ENCODE results near the gene TTLL5.

TTLL5 gene

DNA sequence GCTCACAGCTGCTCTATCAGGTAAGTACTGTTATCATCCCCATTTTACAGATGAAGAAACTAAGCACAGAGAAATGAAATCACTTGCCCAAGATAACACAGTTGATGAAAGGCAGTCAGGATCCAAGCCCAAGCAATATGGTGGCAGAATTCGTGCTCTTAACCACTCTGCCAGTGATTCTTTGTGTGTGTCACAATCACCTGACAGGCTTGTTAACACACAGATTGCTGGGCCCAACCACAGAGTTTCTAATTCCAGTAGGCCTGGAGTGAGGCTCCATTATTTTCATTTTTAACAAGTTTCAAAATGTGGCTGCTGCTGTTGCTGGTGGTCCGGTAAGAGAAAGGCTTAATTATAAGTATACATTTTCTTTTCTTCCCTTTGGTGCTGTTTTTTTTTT is 186.5 kb downstream of the TTLL5 start:
- Histone ChIP-seq H3K4me1 (ENCODE audit: control insufficient read depth, low read length) (no peaks in the 10 kb centered on the region), H3K36me3 (ENCODE audit: control insufficient read depth, low read length) (no peaks in the 10 kb centered on the region), H3K9me3 (ENCODE audit: control insufficient read depth, insufficient read depth, low read length) (no peaks in the 10 kb centered on the region), H3K79me2 (ENCODE audit: control insufficient read depth, low read length) (no peaks in the 10 kb centered on the region), H3K4me2 (ENCODE audit: low read length) (no peak overlapping the region), H3K27ac (ENCODE audit: low read depth, low read length) (no peak overlapping the region), H3K9me2 (replicated peaks; ENCODE audit: control insufficient read depth, low read length) (no peaks in the 10 kb centered on the region), H3F3A (ENCODE audit: control insufficient read depth, insufficient read depth) (no peaks in the 10 kb centered on the region), H3K27me3 (ENCODE audit: control insufficient read depth, low read length) (no peaks in the 10 kb centered on the region), H4K20me1 (ENCODE audit: control insufficient read depth, insufficient read depth, low read depth, low read length) (no peaks in the 10 kb centered on the region), H3K4me3 (ENCODE audit: low read length) (no peak overlapping the region)
- TF ChIP-seq EZH2phosphoT487 (IDR thresholded peaks at IDR 0.05; ENCODE audit: borderline replicate concordance, low read length) = no peak
- TF ChIP-seq CTCF (IDR thresholded peaks at IDR 0.05; ENCODE audit: low read depth, low read length, poor library complexity, severe bottlenecking) = no peak

GRCh38 chr14:75848167-75848913 is 187.3 kb downstream of the TTLL5 start:
- H3K4me3 ChIP-seq (ENCODE audit: low read length) = no peak overlapping the region
- no peak for TF ChIP-seq CTCF (IDR thresholded peaks at IDR 0.05; ENCODE audit: low read depth, low read length, poor library complexity, severe bottlenecking)
- TF ChIP-seq EZH2phosphoT487 (IDR thresholded peaks at IDR 0.05; ENCODE audit: borderline replicate concordance, low read length) = no peak
- no peak overlapping the region for H3K4me2 ChIP-seq (ENCODE audit: low read length)
- no peaks in the 10 kb centered on the region for H3F3A ChIP-seq (ENCODE audit: control insufficient read depth, insufficient read depth)
- H3K27me3 ChIP-seq (ENCODE audit: control insufficient read depth, low read length) = no peaks in the 10 kb centered on the region
- H3K4me1 ChIP-seq (ENCODE audit: control insufficient read depth, low read length) = no peaks in the 10 kb centered on the region
- H3K36me3 ChIP-seq (ENCODE audit: control insufficient read depth, low read length) = no peaks in the 10 kb centered on the region
- H3K79me2 ChIP-seq (ENCODE audit: control insufficient read depth, low read length) = no peaks in the 10 kb centered on the region
- H4K20me1 ChIP-seq (ENCODE audit: control insufficient read depth, insufficient read depth, low read depth, low read length) = no peaks in the 10 kb centered on the region
- no peaks in the 10 kb centered on the region for H3K9me2 ChIP-seq (replicated peaks; ENCODE audit: control insufficient read depth, low read length)
- H3K9me3 ChIP-seq (ENCODE audit: control insufficient read depth, insufficient read depth, low read length) = no peaks in the 10 kb centered on the region
- no peak overlapping the region for H3K27ac ChIP-seq (ENCODE audit: low read depth, low read length)

GRCh38 chr14:75849300-75849895 is 188.4 kb downstream of the TTLL5 start:
- Histone ChIP-seq H3K9me2 (replicated peaks; ENCODE audit: control insufficient read depth, low read length) (no peaks in the 10 kb centered on the region), H3K79me2 (ENCODE audit: control insufficient read depth, low read length) (no peaks in the 10 kb centered on the region), H3F3A (ENCODE audit: control insufficient read depth, insufficient read depth) (no peaks in the 10 kb centered on the region), H3K36me3 (ENCODE audit: control insufficient read depth, low read length) (no peaks in the 10 kb centered on the region), H3K27me3 (ENCODE audit: control insufficient read depth, low read length) (no peaks in the 10 kb centered on the region), H3K27ac (ENCODE audit: low read depth, low read length) (no peak overlapping the region), H3K4me3 (ENCODE audit: low read length) (no peak overlapping the region), H3K4me2 (ENCODE audit: low read length) (no peak overlapping the region), H3K9me3 (ENCODE audit: control insufficient read depth, insufficient read depth, low read length) (no peaks in the 10 kb centered on the region), H4K20me1 (ENCODE audit: control insufficient read depth, insufficient read depth, low read depth, low read length) (no peaks in the 10 kb centered on the region), H3K4me1 (ENCODE audit: control insufficient read depth, low read length) (no peaks in the 10 kb centered on the region)
- TF ChIP-seq CTCF (IDR thresholded peaks at IDR 0.05; ENCODE audit: low read depth, low read length, poor library complexity, severe bottlenecking) = no peak
- no peak for TF ChIP-seq EZH2phosphoT487 (IDR thresholded peaks at IDR 0.05; ENCODE audit: borderline replicate concordance, low read length)

Measured in DOHH2 (cell line).